HG03139 (cell line): ENCODE data around the gene PARD6G.
"Not testable (repeated sequence)": the region's sequence is repeated elsewhere in the genome, so short reads cannot be mapped to it uniquely, and the experiment has no call there.

Source experiments
- ATAC-seq: cut with Tn5 transposase; IDR thresholded peaks from one replicate; pipeline ENCODE4 v1.9.1; 2021; ENCODE audit not compliant: unreplicated experiment

PARD6G gene

GRCh38 chr18:80247393-80247841, at the start of gene PARD6G:
Gene PARD6G (minus strand): TSS chr18:80247514. CDS start chr18:80247348, 166 bp downstream.
- peak; percentile 67 for ATAC-seq

- not testable (repeated sequence) for ATAC-seq
Observed at GRCh38 chr18:80262241-80263033, 15.1 kb upstream of the PARD6G start.

- no peak for ATAC-seq
Observed at GRCh38 chr18:80259610-80260009, 12.3 kb upstream of the PARD6G start.

GRCh38 chr18:80258640-80259039, 11.3 kb upstream of the PARD6G start:
- ATAC-seq = no peak

GRCh38 chr18:80257579-80258543, 10.5 kb upstream of the PARD6G start:
- not testable (repeated sequence) for ATAC-seq

GRCh38 chr18:80254971-80255500, 7.7 kb upstream of the PARD6G start:
- ATAC-seq = no peak

- ATAC-seq = no peak
Observed at GRCh38 chr18:80253871-80254492, 6.7 kb upstream of the PARD6G start.

- no peak for ATAC-seq
Observed at GRCh38 chr18:80253236-80253635, 5.9 kb upstream of the PARD6G start.

GRCh38 chr18:80252136-80252535, 4.8 kb upstream of the PARD6G start:
- no peak for ATAC-seq

- no peak for ATAC-seq
Observed at GRCh38 chr18:80251700-80252099, 4.4 kb upstream of the PARD6G start.

GRCh38 chr18:80250740-80251364, 3.5 kb upstream of the PARD6G start:
- ATAC-seq = no peak

- ATAC-seq = no peak
Observed at GRCh38 chr18:80249217-80250093, 2.1 kb upstream of the PARD6G start.

GRCh38 chr18:80246445-80247392, 595 bp downstream of the PARD6G start:
- peak; percentile 32 for ATAC-seq

GRCh38 chr18:80245781-80246444, 1.4 kb downstream of the PARD6G start:
- no peak for ATAC-seq

GRCh38 chr18:80244956-80245730, 2.2 kb downstream of the PARD6G start:
- ATAC-seq = no peak

GRCh38 chr18:80244167-80244566, 3.1 kb downstream of the PARD6G start:
- no peak for ATAC-seq

- no peak for ATAC-seq
Observed at GRCh38 chr18:80243204-80243603, 4.1 kb downstream of the PARD6G start.
